Duodenal mucosa (tissue), 2 donors: ENCODE results near the gene GOLGA6L10.
"Not testable (repeated sequence)": the region's sequence is repeated elsewhere in the genome, so short reads cannot be mapped to it uniquely, and the experiment has no call there.

Experiments used
- H3K27ac ChIP-seq: one replicate; pipeline ENCODE4 v1.7.0; 2013; ENCODE audit warnings: low read depth, low read length
- H3K27me3 ChIP-seq, 2 donors: one replicate each; pipeline ENCODE4 v1.7.0; 2013; ENCODE audit warnings: low read length in 2 of 2, control low read depth in 1 of 2; ENCODE audit not compliant: insufficient read depth in 2 of 2, control insufficient read depth in 1 of 2
- H3K36me3 ChIP-seq, 2 donors: one replicate each; pipeline ENCODE4 v1.7.0; 2013; ENCODE audit warnings: low read length in 2 of 2, control low read depth in 1 of 2; ENCODE audit not compliant: insufficient read depth in 2 of 2, control insufficient read depth in 1 of 2
- H3K4me1 ChIP-seq, 2 donors: one replicate each; pipeline ENCODE4 v1.7.0; 2013; ENCODE audit warnings: low read length in 2 of 2, control low read depth in 1 of 2; ENCODE audit not compliant: insufficient read depth in 2 of 2, control insufficient read depth in 1 of 2
- H3K4me3 ChIP-seq, 2 donors: one replicate each; pipeline ENCODE4 v1.7.0; 2013; ENCODE audit warnings: low read length in 2 of 2, low read depth in 1 of 2
- H3K9ac ChIP-seq, 2 donors: one replicate each; pipeline ENCODE4 v1.7.0; 2013; ENCODE audit warnings: low read length in 2 of 2, low read depth in 1 of 2
- H3K9me3 ChIP-seq, 2 donors: one replicate each; pipeline ENCODE4 v1.7.0; 2013; ENCODE audit warnings: low read length in 2 of 2, control low read depth in 1 of 2; ENCODE audit not compliant: control insufficient read depth in 1 of 2

GOLGA6L10 gene

DNA sequence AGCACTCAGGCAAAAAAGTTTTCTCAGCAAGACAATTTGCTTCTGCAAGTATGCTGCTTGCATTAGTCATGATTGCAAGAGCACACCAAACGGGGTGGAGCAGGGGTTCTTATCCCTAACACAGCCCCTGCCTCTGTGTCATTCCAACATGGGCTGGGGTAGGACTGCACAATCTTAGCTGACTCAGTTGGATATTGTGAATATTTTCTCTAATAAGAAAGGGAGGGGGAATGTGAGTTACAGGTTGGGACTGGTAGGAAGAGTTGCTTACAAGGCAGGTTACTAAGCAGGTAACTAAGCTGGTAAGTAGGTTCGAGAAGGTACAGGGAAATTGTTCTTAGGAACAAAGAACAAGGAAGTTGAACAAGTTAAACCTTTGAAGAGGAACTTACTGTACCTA, 24.4 kb upstream of the GOLGA6L10 start:
- not testable (repeated sequence) for H3K36me3 ChIP-seq, H3K27me3 ChIP-seq, H3K9ac ChIP-seq, H3K4me3 ChIP-seq, H3K4me1 ChIP-seq, H3K9me3 ChIP-seq, H3K27ac ChIP-seq

GRCh38 chr15:82371656-82372055, 22.4 kb upstream of the GOLGA6L10 start:
- Histone ChIP-seq H3K9ac (no peak overlapping the region), H3K27me3 (no peaks in the 10 kb centered on the region), H3K36me3 (no peaks in the 10 kb centered on the region), H3K9me3 (no peaks in the 10 kb centered on the region), H3K4me1 (no peaks in the 10 kb centered on the region), H3K27ac (no peak overlapping the region), H3K4me3 (no peak overlapping the region)

GRCh38 chr15:82367790-82368189, 18.5 kb upstream of the GOLGA6L10 start:
- H3K36me3 ChIP-seq, H3K27me3 ChIP-seq, H3K9ac ChIP-seq, H3K9me3 ChIP-seq, H3K27ac ChIP-seq, H3K4me1 ChIP-seq, H3K4me3 ChIP-seq: not testable (repeated sequence)

- H3K9me3 ChIP-seq, H3K36me3 ChIP-seq, H3K4me3 ChIP-seq, H3K9ac ChIP-seq, H3K27ac ChIP-seq, H3K27me3 ChIP-seq, H3K4me1 ChIP-seq: not testable (repeated sequence)
These were observed 16.5 kb upstream of the GOLGA6L10 start for GRCh38 chr15:82365692-82366323.

DNA sequence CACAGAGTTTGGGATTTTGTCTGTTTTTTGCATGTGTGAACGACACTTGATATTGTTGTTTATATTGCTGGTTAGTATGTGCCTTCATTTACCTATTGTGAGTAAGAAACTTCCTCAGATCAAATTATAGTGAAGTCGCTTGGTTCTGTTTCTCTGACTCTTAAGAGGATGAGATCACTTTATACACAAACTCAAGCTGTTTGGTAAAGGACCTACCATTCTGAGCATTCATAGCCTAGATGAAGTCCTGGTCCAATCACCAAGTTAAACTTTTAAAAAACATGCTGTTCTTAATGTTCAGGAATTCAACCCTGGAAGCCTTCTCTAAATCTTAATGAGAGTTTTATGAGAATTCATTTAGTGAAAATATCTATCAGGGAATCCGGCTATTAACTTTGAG, 15.3 kb upstream of the GOLGA6L10 start:
- H3K27me3 ChIP-seq, H3K9ac ChIP-seq, H3K9me3 ChIP-seq, H3K27ac ChIP-seq, H3K4me3 ChIP-seq, H3K4me1 ChIP-seq, H3K36me3 ChIP-seq: not testable (repeated sequence)

DNA sequence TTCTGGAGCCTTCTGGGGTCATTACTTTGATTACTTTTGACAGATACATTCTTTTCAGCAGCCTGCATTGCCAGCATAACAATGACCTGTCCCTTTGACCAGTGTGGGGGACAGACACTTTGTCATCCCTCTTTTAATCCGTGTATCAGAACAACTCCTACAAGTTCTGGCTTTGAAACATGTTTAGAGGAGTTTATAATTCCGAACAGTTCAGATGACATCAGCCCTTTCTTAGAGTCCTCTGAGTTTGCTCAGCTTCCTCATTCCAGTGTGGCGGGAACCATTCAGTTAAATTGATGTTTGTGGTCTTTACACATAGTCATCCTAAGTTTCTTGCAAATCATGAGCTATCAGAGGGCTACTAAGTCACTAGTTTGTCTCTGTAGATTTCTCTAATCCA, 13.5 kb upstream of the GOLGA6L10 start:
- not testable (repeated sequence) for H3K36me3 ChIP-seq, H3K27ac ChIP-seq, H3K4me3 ChIP-seq, H3K4me1 ChIP-seq, H3K9me3 ChIP-seq, H3K9ac ChIP-seq, H3K27me3 ChIP-seq

GRCh38 chr15:82360618-82361017, 11.3 kb upstream of the GOLGA6L10 start:
- H3K4me3 ChIP-seq, H3K4me1 ChIP-seq, H3K27ac ChIP-seq: not testable (repeated sequence)

DNA sequence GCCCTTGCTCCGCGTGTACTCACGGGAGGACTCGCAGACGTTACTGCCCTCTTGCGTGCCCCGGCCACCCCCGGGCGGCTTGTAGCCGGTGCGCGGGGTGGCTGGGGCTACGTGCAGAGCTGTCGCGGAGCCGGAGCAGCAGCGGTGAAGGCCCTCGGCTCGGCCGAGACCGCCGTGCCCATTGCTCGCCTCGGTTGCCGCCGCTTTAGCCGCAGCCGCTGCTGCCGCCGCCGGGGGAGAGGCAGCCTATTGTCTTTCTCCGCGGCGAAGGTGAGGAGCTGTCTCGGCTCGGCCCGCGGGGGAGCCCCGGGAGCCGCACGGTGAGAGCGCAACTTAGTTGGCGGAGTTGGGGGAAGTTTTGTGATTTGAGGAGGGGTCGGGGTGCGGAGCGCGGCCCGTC, 5.8 kb upstream of the GOLGA6L10 start:
- H3K9ac ChIP-seq, H3K4me1 ChIP-seq, H3K4me3 ChIP-seq, H3K27me3 ChIP-seq, H3K9me3 ChIP-seq, H3K36me3 ChIP-seq, H3K27ac ChIP-seq: not testable (repeated sequence)

More at GRCh38 chr15:82360618-82361017, 11.3 kb upstream of the GOLGA6L10 start:
- H3K9ac ChIP-seq, H3K9me3 ChIP-seq, H3K36me3 ChIP-seq, H3K27me3 ChIP-seq: not testable (repeated sequence)

DNA sequence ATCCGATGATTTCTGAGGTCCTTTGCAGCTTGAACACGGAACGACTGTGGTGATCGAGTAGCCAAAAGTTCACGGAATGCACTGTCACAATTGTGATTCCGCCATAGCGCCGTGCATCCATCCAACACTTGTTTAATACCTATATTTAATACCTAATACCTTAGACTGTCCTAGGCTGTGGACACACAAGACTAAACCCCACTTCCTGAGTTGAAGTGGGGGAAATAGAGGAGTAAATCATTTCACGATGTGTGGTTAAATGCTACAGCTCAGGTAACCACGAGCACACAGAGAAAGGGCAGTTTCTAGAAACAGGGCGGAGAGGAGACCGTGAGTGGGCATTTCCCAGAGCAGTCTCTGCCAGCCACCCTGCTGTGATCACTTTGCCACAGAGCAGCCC, 5.3 kb upstream of the GOLGA6L10 start:
- not testable (repeated sequence) for H3K9ac ChIP-seq, H3K4me1 ChIP-seq, H3K36me3 ChIP-seq, H3K27ac ChIP-seq, H3K27me3 ChIP-seq, H3K9me3 ChIP-seq
- H3K4me3 ChIP-seq: peak overlapping the region in 1 of 2 donors; percentile 43

DNA sequence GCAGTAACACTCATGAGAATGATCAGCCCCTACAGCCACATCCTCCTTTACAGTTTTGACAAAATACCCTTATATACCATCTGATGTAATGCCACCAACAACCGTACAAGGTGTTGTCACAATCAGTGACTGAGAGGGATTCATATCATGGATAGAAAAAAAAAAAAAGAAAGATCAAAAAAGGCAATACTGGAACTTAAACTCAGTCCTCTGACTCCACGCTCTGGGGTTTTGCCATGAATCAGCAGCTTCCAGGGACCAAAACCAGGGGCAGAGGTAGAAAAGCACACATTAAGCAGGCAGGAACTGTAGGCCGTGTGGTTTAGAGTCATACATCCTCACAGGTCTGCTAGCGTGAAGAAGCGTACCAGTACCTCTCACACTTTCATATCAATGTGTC, 1.6 kb downstream of the GOLGA6L10 start:
- not testable (repeated sequence) for H3K4me1 ChIP-seq, H3K36me3 ChIP-seq, H3K9ac ChIP-seq, H3K27ac ChIP-seq, H3K27me3 ChIP-seq, H3K4me3 ChIP-seq, H3K9me3 ChIP-seq

DNA sequence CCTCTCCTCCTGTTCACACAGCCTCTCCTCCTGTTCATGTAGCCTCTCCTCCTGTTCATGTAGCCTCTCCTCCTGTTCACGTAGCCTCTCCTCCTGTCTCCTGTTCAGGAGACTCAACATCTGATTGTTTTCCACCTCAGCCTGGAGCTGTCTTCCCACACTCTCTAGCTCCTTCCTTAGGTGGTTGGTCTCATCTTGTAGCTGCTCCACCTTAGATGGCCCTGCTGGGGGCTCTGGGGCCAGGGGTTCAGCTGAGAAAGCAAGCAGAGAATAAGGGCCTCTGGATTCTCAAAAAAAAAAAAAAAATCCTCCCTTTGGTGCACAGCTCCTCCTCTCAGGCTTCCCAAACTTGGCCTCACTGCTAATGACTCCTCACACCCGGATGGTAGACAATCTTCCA, 4.1 kb downstream of the GOLGA6L10 start:
- not testable (repeated sequence) for H3K36me3 ChIP-seq, H3K27ac ChIP-seq, H3K4me1 ChIP-seq, H3K4me3 ChIP-seq, H3K9ac ChIP-seq, H3K9me3 ChIP-seq, H3K27me3 ChIP-seq
